Effector memory CD4-positive, alpha-beta T cell (primary cell): ENCODE measurements around the gene CCDC70.

Source experiments
- DNase-seq, 3 donors: peaks; one replicate each; pipeline ENCODE4 v3.0.0-alpha.2; 2020
- H3K27ac ChIP-seq: 2 replicates; pipeline ENCODE4 v1.7.0; 2013; ENCODE audit warnings: mild to moderate bottlenecking, low read length, moderate library complexity; ENCODE audit not compliant: insufficient read depth, poor library complexity, severe bottlenecking
- H3K27me3 ChIP-seq: replicated peaks from 2 replicates; pipeline ENCODE4 v1.7.0; 2013; ENCODE audit warnings: mild to moderate bottlenecking, low read length; ENCODE audit not compliant: insufficient read depth, control insufficient read depth, poor library complexity, severe bottlenecking
- H3K36me3 ChIP-seq: 2 replicates; pipeline ENCODE4 v1.7.0; 2013; ENCODE audit warnings: mild to moderate bottlenecking, low read length, moderate library complexity; ENCODE audit not compliant: control insufficient read depth, insufficient read depth
- H3K4me1 ChIP-seq: 2 replicates; pipeline ENCODE4 v1.7.0; 2013; ENCODE audit warnings: low read length, mild to moderate bottlenecking; ENCODE audit not compliant: control insufficient read depth, insufficient read depth, poor library complexity, severe bottlenecking
- H3K4me3 ChIP-seq: 2 replicates; pipeline ENCODE4 v1.7.0; 2013; ENCODE audit warnings: low read length, low read depth, mild to moderate bottlenecking; ENCODE audit not compliant: insufficient read depth, poor library complexity, severe bottlenecking
- H3K9me3 ChIP-seq: 2 replicates; pipeline ENCODE4 v1.7.0; 2013; ENCODE audit warnings: mild to moderate bottlenecking, low read length, moderate library complexity; ENCODE audit not compliant: control insufficient read depth

The CCDC70 gene

DNA sequence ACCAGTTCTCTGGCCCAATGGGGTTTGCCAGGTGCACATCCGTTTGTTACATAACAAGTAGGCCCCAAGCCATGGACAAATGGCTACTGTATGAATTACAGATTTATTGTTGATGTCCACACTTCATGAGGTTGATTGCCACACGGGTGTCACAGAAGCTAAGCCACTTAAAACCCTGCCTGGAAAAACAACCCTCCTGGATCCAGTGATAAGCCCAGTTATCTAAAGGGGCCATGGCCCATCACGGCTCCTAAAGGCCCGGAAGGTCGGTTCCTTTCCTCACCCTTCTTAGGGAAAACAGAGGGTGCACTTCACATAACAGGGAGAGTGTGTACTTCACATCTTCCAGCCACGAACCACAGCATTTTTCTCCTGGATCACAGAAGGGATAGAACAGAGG, 20.9 kb upstream of the CCDC70 start:
- no peaks in the 10 kb centered on the region for H3K36me3 ChIP-seq
- peaks cover 7% of the 10 kb centered on the region for H3K4me1 ChIP-seq
- H3K27ac ChIP-seq = no peak overlapping the region
- no peaks in the 10 kb centered on the region for H3K9me3 ChIP-seq
- DNase-seq = no peak
- no peak overlapping the region for H3K4me3 ChIP-seq
- H3K27me3 ChIP-seq = no peaks in the 10 kb centered on the region

- no peak for DNase-seq
- H3K27me3 ChIP-seq = no peaks in the 10 kb centered on the region
- H3K27ac ChIP-seq = no peak overlapping the region
- no peak overlapping the region for H3K4me3 ChIP-seq
- peaks cover 7% of the 10 kb centered on the region for H3K4me1 ChIP-seq
- H3K9me3 ChIP-seq = no peaks in the 10 kb centered on the region
- H3K36me3 ChIP-seq = no peaks in the 10 kb centered on the region
Measured at GRCh38 chr13:51841732-51842131, 20.0 kb upstream of the CCDC70 start.

GRCh38 chr13:51843529-51843928, 18.2 kb upstream of the CCDC70 start:
- no peaks in the 10 kb centered on the region for H3K9me3 ChIP-seq
- H3K4me3 ChIP-seq = no peak overlapping the region
- no peak for DNase-seq
- no peak overlapping the region for H3K27ac ChIP-seq
- peaks cover 7% of the 10 kb centered on the region for H3K4me1 ChIP-seq
- no peaks in the 10 kb centered on the region for H3K36me3 ChIP-seq
- H3K27me3 ChIP-seq = no peaks in the 10 kb centered on the region

DNA sequence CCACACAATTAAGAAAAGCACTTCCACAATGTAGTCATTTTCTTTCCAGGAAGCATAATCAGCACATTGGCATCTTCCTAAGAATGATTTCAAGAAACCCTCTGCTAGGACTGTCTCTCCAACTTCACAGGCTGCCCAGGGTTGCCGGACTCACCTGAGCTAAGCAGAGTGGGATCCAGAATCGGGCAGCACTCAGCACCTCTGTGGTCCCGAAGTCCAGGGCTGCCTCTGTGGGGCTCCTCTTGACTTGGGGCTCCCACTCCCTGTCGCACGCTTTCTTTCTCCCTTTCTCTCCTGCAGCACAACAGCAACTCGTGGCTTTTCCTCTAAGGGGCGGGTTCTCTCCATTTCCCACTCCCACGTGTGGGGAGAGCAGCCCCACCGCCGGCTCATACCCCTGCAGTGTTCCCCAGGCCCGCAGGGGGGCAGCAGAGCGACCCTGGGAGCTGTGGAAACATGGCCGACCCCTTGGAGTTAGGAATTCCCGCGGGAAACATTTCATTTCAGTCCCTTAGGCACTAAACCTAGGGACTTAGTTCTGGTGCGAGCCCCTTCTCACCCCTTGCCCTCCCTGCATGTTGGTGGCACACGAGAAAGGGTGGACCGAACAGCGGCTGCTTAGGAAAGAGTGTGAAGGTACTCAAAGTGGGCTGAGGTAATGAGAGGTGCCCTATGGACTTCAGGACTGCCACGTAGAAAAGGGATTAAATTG, 16.8 kb upstream of the CCDC70 start, which contains the start of gene TMEM272:
TSS of gene TMEM272 (minus strand) at position 316 of the 712 bp plus-strand sequence. CDS start 6,647 bp downstream, outside the sequence.
- no peaks in the 10 kb centered on the region for H3K36me3 ChIP-seq
- H3K27ac ChIP-seq = no peak within 1 kb of the TSS
- H3K9me3 ChIP-seq = no peaks in the 10 kb centered on the region
- H3K4me3 ChIP-seq = no peak within 1 kb of the TSS
- H3K27me3 ChIP-seq = no peaks in the 10 kb centered on the region
- peaks cover 7% of the 10 kb centered on the region for H3K4me1 ChIP-seq
- DNase-seq = peak in 1 of 3 donors; percentile 43

GRCh38 chr13:51845574-51846318, 16.0 kb upstream of the CCDC70 start:
- peaks cover 7% of the 10 kb centered on the region for H3K4me1 ChIP-seq
- no peak overlapping the region for H3K4me3 ChIP-seq
- no peak for DNase-seq
- H3K27me3 ChIP-seq = no peaks in the 10 kb centered on the region
- H3K9me3 ChIP-seq = no peaks in the 10 kb centered on the region
- H3K27ac ChIP-seq = no peak overlapping the region
- H3K36me3 ChIP-seq = no peaks in the 10 kb centered on the region

- no peak overlapping the region for H3K27ac ChIP-seq
- DNase-seq = no peak
- H3K36me3 ChIP-seq = no peaks in the 10 kb centered on the region
- H3K4me3 ChIP-seq = no peak overlapping the region
- no peaks in the 10 kb centered on the region for H3K27me3 ChIP-seq
- H3K9me3 ChIP-seq = no peaks in the 10 kb centered on the region
- peaks cover 7% of the 10 kb centered on the region for H3K4me1 ChIP-seq
Measured at GRCh38 chr13:51846756-51847155, 15.0 kb upstream of the CCDC70 start.

DNA sequence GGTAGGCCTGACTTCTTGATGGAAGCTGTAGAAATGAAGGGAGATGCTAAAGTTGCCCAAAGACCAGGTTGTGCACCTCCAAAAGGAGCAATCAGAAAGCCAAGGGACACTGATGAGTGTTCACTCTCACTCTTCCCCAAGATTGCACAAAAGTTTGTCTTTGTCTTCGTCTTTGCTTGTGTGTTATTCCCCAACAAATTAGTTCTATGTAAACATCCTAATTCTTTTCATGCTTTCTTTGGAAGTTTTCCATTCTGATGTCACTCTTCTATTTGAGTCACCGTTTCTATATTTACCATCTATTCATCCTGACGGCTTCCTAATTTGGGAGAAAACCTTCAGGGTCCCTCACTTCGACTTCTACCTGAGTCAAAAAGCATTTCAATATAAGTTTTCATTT, 13.1 kb upstream of the CCDC70 start:
- DNase-seq = no peak
- H3K36me3 ChIP-seq = no peaks in the 10 kb centered on the region
- H3K27me3 ChIP-seq = no peaks in the 10 kb centered on the region
- H3K9me3 ChIP-seq = no peaks in the 10 kb centered on the region
- peaks cover 7% of the 10 kb centered on the region for H3K4me1 ChIP-seq
- H3K27ac ChIP-seq = no peak overlapping the region
- H3K4me3 ChIP-seq = no peak overlapping the region

GRCh38 chr13:51849145-51850101, 12.3 kb upstream of the CCDC70 start:
- no peak overlapping the region for H3K27ac ChIP-seq
- H3K9me3 ChIP-seq = no peaks in the 10 kb centered on the region
- H3K4me1 ChIP-seq = peaks cover 7% of the 10 kb centered on the region
- no peaks in the 10 kb centered on the region for H3K36me3 ChIP-seq
- no peak for DNase-seq
- no peaks in the 10 kb centered on the region for H3K27me3 ChIP-seq
- no peak overlapping the region for H3K4me3 ChIP-seq

DNA sequence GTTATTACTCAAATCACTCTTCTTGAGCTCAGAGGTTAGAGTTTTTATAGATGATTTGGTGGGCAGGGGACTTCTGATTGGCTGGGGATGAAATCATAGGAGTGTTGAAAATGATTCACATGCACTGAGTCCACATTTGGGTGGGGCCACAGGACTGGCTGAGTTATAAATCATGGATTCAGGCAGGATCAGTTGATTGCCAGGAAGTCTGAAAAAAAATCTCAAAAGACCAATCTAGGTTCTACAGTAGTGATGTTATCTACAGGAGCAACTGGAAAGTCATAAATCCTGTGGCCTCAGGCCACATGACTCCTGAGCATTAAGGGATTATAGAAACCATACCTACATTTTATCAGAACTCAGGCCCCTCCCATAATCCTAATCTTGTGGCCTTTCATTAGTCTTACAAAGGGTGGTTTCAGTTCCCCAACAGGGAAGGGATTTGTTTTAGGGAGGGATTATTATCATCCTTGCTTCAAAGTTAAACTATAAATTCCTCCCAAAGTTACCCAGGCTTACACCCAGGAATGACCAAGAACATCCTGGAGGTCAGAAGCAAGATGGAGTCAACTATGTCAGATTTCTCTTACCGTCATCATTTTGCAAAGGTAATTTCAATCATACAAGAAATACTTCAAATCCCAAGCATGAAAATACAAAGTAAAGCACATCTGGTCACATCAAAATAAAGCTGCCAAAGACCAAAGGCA, 5.6 kb upstream of the CCDC70 start:
- no peak for DNase-seq
- no peaks in the 10 kb centered on the region for H3K27me3 ChIP-seq
- H3K4me1 ChIP-seq = no peaks in the 10 kb centered on the region
- H3K36me3 ChIP-seq = no peaks in the 10 kb centered on the region
- H3K27ac ChIP-seq = no peak overlapping the region
- H3K9me3 ChIP-seq = no peaks in the 10 kb centered on the region
- no peak overlapping the region for H3K4me3 ChIP-seq
